Stimulated activated CD4-positive, alpha-beta T cell treated with anti-CD3 and anti-CD28 coated beads, Interleukin-15, amount 100 ng/mL, for 1 hour (primary cell): ENCODE data around the gene UHMK1.
A peak's percentile ranks its signal among the peaks of the same experiment; 100 is the strongest.

Experiments
- DNase-seq, 2 donors: peaks; one replicate each; pipeline ENCODE4 v3.0.0-alpha.2; 2020; ENCODE audit warnings: low read depth in 1 of 2, low spot score in 1 of 2

The UHMK1 gene

DNA sequence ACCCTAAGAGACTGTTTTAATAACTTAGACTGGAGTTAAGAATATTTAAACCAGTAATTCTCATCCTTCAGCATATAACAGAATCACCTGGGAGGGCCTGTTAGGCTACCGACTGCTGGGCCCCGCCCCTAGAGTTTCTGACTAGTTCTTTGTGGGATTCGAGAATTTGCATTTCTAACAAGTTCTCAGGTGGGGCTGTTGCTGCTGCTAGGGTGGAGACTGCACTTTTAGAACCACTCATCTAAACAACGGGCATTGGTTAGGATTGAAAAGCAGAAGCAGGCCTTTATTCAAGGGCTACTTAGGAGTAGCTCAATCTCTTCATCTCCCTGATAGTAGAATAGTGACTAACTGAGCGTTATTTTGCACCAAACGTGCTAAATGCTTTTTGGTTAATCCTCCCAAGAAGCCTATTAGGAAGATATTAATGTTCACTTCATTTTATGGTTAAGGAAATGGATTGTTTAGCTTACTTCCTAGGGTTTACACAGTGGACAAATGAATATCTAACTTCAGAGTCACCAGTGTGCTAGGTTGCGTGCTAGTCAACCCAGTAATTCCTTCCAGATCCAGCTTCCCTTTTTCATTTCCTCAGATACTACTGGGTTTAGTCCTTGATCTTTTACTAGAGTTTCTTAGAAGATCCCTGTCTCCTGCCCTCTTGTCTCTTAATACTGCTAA lies 32.8 kb downstream of the UHMK1 start:
- no peak for DNase-seq

DNA sequence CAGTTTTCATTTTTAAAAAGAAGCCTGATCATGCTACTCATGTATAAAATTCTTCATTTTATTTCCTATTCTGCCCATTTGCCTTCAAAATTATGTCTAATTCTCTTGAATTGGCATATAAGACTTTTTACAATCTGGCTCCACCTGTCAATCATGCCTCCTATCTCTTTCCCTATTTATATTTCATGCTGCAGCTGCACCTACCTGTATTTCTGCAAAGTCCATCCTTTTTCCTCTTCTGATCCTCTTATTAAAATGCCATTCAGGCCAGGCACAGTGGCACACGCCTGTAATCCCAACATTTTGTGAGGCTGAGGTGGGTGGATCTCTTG lies 33.3 kb downstream of the UHMK1 start:
- DNase-seq, result no peak

DNA sequence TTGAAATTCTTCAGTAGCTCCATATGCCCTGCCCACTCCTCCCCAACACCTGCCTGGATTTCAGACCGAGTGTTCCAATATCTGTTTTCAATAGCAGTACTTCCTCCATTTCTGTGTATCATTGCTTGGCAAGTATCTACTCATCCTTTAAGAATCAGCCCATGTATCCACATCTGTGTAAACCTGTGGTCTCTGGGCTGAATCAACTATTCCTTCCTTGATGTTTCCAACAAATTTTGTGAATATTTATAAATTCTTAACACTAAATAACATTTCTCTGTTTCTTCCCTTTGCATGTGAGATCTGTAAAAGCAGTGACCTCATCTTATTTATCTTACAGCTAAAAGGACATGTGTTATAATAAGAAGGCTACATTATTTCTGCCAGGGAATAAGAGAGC lies 37.9 kb downstream of the UHMK1 start:
- no peak for DNase-seq

GRCh38 chr1:162536511-162536910 lies 38.9 kb downstream of the UHMK1 start:
- DNase-seq, result no peak

DNA sequence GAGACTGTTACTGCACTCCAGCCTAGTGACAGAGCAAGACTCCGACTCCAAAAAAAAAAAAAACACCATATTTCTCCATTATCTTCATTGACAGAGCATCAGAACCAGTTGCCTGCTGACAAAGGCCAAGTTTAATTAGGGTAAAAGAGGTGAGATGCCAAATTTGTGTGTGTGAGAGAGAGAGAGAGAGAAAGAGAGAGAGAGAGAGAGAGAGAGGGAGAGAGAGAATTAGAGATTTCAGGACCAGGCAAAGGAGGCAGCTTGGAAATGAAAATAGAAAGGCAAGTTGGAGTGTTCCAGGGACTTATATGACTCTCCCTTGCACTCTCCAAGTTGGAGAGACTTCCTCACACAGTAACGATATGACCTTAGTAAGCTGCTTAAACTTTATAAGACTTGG lies 39.6 kb downstream of the UHMK1 start:
- DNase-seq, result no peak

DNA sequence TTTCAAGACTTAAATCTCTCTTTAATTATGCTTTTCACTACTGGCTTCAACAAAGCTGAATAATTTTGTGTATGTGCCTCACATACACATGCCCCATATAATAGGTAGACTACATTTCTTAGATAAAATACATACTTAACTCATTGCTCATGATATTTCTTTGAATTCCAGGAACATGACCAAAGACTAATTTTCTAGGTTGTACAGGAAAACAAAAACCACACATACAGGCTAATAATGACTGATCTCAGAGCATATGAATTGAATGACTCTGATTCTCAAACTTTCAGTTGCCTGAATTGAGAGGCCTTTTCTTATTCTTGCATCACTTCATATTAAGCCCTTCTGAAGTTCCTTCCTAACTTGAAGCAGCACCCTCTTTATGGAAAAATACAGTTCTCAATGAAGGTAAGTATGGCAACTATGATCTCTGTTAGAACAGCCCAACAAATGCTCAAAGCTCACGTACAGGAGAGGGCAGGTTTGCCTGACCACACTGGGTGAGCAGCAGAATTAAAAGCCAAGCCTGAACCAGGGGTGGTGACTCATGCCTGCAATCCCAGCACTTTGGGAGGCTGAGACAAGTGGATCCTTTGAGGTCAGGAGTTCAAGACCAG lies 41.3 kb downstream of the UHMK1 start:
- DNase-seq, result no peak

DNA sequence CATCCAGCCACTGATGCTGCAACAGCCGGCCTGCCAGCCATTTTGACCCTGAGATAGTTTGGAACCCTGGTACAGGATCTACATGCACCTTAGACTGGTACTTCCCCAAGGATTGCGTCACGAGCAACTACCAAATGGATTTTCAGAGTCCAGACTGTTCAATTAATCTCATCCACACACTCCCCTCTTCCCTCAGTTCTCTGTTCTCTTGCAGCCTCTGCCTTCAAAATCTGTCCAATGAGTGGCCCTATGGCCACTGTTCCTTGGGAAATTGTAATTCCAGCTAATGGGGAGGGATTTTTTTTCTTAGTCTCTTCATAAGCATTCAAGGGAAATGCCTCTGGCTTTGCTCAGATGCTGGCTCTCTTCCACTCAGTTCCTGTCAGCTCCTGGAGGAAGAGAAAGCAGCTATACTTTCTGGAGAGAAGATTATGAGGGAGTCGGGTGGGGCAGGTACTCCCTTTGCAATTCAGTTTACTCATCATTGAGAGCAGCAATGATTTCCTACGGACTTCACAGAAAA lies 44.1 kb downstream of the UHMK1 start:
- no peak for DNase-seq

GRCh38 chr1:162543228-162543627 lies 45.6 kb downstream of the UHMK1 start:
- DNase-seq, result no peak

GRCh38 chr1:162548170-162548569 lies 50.6 kb downstream of the UHMK1 start:
- DNase-seq, result no peak

- DNase-seq, result no peak
Observed at GRCh38 chr1:162549001-162549400, 51.4 kb downstream of the UHMK1 start.

GRCh38 chr1:162550925-162551324 lies 53.3 kb downstream of the UHMK1 start:
- DNase-seq, result no peak

- DNase-seq, result no peak
Observed at GRCh38 chr1:162551969-162552683, 54.5 kb downstream of the UHMK1 start.

DNA sequence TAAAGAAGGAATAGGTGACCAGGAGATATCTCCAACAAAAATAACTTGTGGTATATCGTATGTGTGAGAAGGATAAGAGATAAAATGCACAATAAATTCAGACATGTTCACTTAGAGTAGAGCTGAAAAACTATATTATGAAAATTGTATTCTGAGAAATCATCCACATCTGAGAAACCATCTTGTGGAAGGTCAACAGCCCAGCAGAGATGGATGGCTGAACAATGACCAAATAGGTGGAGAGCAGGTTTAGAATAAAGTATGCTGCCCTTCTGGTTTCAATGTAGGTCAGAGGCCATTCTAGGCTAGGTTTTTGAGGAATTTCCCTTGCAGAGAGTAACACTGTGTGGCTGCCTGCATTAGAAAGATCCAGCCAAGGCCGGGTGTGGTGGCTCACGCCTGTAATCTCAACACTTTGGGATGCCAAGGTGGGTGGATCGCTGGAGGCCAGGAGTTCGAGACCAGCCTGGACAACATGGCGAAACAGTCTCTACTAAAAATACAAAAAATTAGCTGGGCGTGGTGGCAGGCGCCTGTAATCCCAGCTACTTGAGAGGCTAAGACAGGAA lies 55.1 kb downstream of the UHMK1 start:
- no peak for DNase-seq

DNA sequence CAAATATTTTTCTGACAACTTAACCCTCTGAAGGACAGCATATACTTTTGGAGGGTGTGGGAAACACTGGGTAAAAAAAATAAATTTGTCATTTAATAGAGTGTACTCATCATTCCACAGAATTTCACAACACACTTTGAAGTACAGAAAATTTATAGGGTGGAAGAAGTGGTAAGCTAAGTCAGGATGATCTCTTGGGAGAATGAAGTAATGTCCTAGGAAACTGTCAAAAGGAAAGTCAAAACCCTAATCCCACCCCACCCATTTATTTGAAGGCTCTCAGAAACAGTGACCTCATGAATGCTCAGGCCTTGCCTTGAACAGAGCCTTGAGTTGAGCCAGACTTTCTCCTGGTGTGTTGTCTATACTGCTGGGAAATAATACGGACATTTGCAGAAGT lies 56.6 kb downstream of the UHMK1 start:
- DNase-seq, result no peak

DNA sequence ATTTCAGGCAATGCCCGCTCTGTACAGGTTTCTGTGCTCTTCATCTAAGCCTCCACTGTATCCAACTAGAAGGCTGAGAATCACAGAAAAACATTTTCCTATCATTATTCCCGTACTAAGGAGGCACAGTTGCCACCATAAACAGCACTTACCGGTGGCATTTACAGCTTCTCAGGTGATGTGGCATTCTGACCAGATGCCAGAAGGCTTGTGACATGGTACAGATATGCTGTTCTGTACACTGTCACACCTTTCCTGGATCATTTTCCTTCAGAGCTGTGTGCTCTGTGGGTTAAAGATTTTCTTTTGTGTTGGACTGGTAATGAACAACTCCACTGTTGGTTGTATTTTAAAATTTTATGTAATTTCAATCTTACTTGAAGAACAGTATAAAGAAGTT lies 59.9 kb downstream of the UHMK1 start:
- DNase-seq, result no peak

- no peak for DNase-seq
Observed at GRCh38 chr1:162560303-162561036, 62.9 kb downstream of the UHMK1 start.

DNA sequence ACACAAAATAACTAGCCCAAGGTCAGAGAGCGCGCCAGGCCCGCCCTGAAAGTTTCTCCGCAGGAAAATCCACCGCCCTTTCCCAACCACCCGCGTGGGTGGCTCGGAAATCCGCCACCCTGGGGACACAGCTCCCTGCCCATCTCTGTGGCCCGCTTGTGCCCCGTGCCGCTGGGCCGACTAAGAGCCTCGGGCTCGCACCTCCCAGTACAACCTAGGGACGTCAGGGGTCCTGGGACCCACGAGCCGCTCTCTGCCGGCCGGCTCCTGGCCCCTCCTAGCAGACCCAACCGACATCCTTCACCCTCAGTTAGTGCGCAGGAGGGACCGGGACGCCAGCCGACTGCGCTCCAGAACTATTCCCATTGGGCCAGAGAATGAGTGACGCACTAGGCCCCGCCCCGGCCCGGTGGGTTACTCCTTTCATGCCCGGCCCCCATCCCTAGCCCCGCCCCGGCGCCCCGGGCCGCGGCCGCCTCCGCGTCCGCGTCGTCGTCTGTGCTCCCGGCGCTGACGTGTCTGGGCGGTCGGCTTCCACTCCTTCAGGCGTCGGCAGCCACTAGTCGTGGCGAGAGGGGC lies 63.5 kb downstream of the UHMK1 start:
- peak; percentile 97 to 99 for DNase-seq

DNA sequence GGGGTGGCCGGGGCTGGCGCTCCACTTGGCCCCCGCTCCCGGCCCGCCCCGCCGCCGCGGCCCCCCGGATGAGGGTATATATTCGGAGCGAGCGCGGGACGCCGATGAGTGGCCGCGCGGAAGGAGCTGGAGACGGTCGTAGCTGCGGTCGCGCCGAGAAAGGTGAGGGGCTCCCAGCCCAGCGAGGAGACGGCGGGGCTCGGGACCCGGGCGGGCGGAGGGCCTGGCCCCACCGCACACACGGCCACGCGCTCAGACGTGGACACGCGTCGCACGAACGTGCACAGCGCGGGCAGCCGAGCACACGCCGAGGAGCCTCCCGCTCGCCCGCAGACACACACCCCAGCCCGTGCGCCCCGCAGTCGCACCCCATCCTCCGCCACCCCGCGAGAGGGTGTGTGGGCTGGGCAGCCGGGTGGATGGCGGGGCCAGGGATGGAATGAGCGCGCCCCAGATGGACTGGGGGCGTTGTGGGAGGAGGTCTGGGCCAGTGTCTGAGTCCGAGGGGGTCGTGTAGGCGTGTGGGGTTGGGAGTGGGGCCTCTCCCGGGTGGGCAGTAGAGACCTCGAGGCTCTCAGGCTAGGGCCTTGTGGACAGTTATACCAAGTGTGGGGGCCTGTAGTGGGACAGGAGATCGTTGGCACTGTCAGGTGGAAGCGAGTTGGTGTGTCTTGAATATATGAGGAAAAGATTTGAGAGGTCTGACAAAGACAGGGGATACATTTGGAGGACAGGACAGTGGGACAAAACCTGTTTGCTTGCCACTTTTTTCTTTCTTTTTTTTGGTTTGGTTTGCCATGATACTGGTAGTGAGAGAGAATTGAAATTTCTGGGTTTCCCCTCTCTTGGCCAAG lies 64.2 kb downstream of the UHMK1 start, which contains the start of gene UAP1:
Gene UAP1, plus strand, starts transcription at position 107 of the 854 bp plus-strand sequence. CDS start 4,347 bp downstream, outside the sequence.
- DNase-seq, result peak in 1 of 2 donors; percentile 1

- DNase-seq, result no peak
Observed at GRCh38 chr1:162562470-162562828, 64.8 kb downstream of the UHMK1 start.

GRCh38 chr1:162564762-162565218 lies 67.2 kb downstream of the UHMK1 start:
- no peak for DNase-seq
